Ishikawa (cell line): ENCODE data around the gene NSD2.

Experiments
- CEBPB ChIP-seq: IDR thresholded peaks from 2 replicates; pipeline ENCODE4 v1.6.1; 2012
- CREB1 ChIP-seq: IDR thresholded peaks from 2 replicates; pipeline ENCODE4 v1.6.1; 2012; ENCODE audit warnings: low read depth
- EGR1 ChIP-seq: IDR thresholded peaks from 2 replicates; pipeline ENCODE4 v1.6.1; 2012
- EP300 ChIP-seq: IDR thresholded peaks from 2 replicates; pipeline ENCODE4 v1.6.1; 2012; ENCODE audit warnings: borderline replicate concordance
- FOXM1 ChIP-seq: IDR thresholded peaks from 2 replicates; pipeline ENCODE4 v1.6.1; 2012; ENCODE audit warnings: low read depth, borderline replicate concordance
- NFIC ChIP-seq: IDR thresholded peaks from 2 replicates; pipeline ENCODE4 v1.6.1; 2012
- RAD21 ChIP-seq: IDR thresholded peaks from 2 replicates; pipeline ENCODE4 v1.6.1; 2012; ENCODE audit warnings: low read depth
- TAF1 ChIP-seq: IDR thresholded peaks from 2 replicates; pipeline ENCODE4 v1.6.1; 2012; ENCODE audit warnings: low read depth, mild to moderate bottlenecking
- TCF12 ChIP-seq: IDR thresholded peaks from 2 replicates; pipeline ENCODE4 v1.6.1; 2012; ENCODE audit warnings: low read depth
- TEAD4 ChIP-seq: IDR thresholded peaks from 2 replicates; pipeline ENCODE4 v1.6.1; 2012
- YY1 ChIP-seq: IDR thresholded peaks from 2 replicates; pipeline ENCODE4 v1.6.1; 2012; ENCODE audit warnings: low read depth
- ZBTB7A ChIP-seq: IDR thresholded peaks from 2 replicates; pipeline ENCODE4 v1.6.1; 2012; ENCODE audit warnings: low read depth
- TF ChIP-seq, protein P1 (sequence below): IDR thresholded peaks from 2 replicates; pipeline ENCODE4 v1.6.1; 2012
- TF ChIP-seq, protein P2 (sequence below): IDR thresholded peaks from 2 replicates; pipeline ENCODE4 v1.6.1; 2012
- TF ChIP-seq, protein P3 (sequence below): IDR thresholded peaks from 2 replicates; pipeline ENCODE4 v1.6.1; 2012; ENCODE audit warnings: low read depth, mild to moderate bottlenecking

Gene NSD2

DNA sequence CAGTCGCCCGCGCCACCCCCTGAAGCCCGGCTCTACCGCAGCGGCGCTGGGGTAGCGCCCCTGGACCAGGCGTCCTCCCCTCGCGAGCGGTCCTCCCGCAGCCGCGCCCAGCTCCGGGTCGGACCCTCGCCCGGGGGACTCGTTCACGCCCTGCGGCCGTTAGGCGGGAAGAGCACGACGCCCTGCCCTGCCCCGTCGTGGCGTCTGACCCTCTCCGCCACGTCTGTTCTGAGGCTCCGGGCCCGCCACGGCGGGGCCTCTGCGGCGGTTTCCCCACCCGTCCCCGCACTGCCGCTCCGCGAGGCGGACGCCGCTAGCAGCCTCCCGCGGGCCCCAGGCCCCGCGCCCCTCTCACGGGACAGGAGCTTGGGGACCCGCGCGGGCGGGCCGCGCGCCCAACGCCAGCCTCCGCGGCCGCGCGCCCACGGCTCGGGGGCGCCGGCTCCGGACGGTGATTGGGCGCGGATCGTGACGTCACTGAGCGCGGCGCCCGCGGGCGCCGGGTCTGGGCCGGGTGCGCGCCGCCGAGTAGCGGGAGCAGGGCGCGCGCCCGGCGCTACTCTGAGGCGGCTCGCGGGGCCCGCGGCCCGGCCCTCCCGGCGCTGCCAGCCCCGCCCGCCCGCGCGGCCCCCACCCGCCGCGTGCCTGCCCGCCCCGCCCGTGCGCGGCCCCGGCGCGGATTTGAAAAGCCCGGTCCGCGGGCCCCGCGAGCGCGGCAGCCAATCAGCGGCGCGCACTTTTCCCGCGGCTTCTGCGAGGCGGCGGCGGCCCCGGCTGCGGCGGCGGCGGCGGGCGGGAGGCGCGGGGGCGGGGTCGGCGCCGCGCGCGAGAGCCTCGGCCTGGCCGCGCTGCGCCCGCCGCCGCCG, at the start of gene NSD2:
TSS of gene NSD2 (plus strand) at position 816 of the 866 bp plus-strand sequence. CDS start 29,262 bp downstream, outside the sequence.
- TF ChIP-seq NFIC (no peak), TAF1 (peak; percentile 46; the same call in 1 of the 2 replicates), EGR1 (no peak), FOXM1 (no peak), YY1 (no peak), ZBTB7A (peak; percentile 46), EP300 (no peak), CEBPB (no peak), TCF12 (no peak; the same call in 1 of the 2 replicates), RAD21 (no peak; the same call in 1 of the 2 replicates), CREB1 (no peak), TEAD4 (no peak; the same call in 1 of the 2 replicates)
- TF ChIP-seq, protein P1, sequence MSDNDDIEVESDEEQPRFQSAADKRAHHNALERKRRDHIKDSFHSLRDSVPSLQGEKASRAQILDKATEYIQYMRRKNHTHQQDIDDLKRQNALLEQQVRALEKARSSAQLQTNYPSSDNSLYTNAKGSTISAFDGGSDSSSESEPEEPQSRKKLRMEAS, result peak; percentile 97
- TF ChIP-seq, protein P2, sequence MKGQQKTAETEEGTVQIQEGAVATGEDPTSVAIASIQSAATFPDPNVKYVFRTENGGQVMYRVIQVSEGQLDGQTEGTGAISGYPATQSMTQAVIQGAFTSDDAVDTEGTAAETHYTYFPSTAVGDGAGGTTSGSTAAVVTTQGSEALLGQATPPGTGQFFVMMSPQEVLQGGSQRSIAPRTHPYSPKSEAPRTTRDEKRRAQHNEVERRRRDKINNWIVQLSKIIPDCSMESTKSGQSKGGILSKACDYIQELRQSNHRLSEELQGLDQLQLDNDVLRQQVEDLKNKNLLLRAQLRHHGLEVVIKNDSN, result no peak
- TF ChIP-seq, protein P3, sequence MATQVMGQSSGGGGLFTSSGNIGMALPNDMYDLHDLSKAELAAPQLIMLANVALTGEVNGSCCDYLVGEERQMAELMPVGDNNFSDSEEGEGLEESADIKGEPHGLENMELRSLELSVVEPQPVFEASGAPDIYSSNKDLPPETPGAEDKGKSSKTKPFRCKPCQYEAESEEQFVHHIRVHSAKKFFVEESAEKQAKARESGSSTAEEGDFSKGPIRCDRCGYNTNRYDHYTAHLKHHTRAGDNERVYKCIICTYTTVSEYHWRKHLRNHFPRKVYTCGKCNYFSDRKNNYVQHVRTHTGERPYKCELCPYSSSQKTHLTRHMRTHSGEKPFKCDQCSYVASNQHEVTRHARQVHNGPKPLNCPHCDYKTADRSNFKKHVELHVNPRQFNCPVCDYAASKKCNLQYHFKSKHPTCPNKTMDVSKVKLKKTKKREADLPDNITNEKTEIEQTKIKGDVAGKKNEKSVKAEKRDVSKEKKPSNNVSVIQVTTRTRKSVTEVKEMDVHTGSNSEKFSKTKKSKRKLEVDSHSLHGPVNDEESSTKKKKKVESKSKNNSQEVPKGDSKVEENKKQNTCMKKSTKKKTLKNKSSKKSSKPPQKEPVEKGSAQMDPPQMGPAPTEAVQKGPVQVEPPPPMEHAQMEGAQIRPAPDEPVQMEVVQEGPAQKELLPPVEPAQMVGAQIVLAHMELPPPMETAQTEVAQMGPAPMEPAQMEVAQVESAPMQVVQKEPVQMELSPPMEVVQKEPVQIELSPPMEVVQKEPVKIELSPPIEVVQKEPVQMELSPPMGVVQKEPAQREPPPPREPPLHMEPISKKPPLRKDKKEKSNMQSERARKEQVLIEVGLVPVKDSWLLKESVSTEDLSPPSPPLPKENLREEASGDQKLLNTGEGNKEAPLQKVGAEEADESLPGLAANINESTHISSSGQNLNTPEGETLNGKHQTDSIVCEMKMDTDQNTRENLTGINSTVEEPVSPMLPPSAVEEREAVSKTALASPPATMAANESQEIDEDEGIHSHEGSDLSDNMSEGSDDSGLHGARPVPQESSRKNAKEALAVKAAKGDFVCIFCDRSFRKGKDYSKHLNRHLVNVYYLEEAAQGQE, result no peak

DNA sequence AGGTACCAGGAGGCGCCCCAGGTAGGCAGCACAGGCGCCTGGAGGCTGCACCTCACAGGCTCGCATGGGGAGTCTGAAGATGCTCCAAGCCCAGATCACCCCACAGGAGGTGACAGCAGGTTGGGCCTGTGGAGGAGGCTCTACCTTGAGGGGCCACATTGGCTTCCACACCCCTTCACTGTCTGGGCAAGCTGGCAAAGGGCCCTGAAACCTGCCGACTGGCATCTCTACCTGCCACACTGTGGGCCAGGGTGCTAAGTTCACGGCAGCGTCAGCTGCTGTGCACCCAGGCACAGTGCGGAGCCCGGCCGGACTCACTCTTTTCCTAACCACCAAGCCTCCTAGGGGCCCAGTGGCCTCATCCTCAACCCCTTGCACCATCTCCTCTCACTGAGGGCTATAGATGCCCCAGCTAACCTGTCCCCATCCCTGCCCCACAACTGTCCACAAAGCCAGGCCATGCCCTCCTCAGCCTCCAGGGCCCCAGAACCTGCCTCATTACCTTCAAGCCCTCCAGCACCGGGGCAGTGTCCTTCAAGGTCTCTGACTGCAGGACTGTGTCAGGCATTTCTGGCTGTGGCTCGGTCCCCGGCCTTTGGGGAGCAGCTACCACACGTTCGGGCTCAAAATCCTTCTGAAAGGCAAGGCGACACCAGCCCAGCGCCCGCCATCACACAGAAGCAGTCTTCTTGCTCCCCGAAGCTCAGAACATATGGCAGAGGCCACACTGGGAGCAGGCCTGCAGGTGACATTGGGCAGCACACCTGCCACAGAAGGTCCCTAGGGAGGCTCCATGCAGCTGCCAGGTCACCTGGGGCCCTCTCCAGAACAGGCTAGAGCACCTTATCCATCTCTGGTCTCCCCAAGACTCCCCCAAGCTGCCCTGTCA, 49.3 kb upstream of the NSD2 start:
- TF ChIP-seq CEBPB, result no peak
- TF ChIP-seq NFIC, result no peak
- TF ChIP-seq, protein P3, result no peak
- TF ChIP-seq EP300, result no peak
- TF ChIP-seq TEAD4, result no peak
- TF ChIP-seq, protein P1, result no peak
- no peak for TF ChIP-seq CREB1
- no peak for TF ChIP-seq EGR1

DNA sequence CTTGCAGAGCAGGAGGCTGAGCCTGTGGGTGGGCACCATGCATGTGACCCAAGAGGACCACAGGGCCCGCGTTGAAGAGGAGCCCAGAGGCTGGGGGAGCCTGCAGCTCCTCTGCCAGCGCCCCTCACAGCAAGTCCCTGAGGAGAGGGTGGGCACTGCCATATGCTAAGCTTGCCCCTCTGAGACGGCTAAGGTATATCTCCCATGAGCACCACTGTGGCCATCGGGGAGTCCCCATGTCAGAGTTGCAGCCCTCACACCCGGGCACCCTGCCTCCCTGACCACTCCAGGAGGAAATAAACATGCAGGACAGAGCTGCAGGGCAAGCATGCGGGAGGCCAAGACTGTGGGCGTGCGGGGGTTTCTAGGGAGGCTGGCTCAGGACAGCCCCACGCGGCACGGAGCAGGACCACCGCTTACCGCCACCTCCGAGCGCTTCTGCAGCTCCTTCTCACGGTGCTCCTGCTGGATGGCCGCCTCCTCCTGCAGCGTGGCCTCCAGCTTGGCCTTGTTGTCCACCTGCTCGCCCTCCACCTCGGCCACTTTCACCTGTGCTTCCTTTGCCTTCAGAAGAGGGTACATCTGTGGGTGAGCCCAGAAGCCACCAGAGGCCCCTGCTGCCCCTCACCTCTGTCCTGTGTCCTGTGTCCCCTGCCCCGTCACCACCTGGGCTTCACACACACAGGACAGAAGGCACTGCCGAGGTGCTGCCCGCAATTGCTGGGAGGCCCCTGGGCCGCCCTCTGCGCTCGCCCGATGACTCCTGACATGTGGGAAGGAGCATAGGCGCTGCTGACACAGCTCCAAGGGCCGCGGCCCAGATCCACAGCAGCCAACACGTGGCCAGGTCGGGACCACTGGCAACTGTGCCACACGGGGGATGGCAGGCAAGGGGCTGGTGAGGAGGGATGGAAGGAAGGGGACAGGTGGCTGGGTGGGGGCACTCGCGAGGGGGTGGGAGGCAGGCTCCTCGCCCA, 48.3 kb upstream of the NSD2 start:
- TF ChIP-seq YY1, result no peak
- no peak for TF ChIP-seq TEAD4
- no peak for TF ChIP-seq RAD21
- no peak for TF ChIP-seq ZBTB7A
- TF ChIP-seq NFIC, result no peak
- no peak for TF ChIP-seq CEBPB
- no peak for TF ChIP-seq EP300
- no peak for TF ChIP-seq CREB1
- TF ChIP-seq, protein P1, result no peak
- TF ChIP-seq, protein P2, result no peak

DNA sequence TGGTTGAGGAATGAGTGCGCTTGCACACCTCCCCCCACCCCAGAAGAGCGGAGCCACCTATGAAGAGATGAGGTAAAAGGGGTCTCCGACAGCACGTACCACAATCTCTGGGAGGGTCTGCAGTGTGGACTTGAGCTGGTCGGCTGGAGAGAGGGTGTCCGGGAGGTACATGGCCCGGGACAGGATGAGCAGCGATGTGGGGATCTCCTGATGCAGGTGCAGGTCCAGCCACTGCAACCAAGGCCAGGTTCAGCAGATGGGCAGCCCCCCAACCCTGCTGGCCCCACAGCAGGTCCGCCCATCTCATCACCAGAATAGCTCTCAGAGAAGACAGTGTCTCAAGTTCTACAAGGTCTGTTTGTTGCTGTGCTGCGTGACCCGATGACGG, 47.7 kb upstream of the NSD2 start:
- TF ChIP-seq YY1 (no peak), NFIC (no peak), CEBPB (no peak), TEAD4 (no peak), TAF1 (no peak), EP300 (no peak)
- TF ChIP-seq, protein P3, result no peak
